ENCODE measurements around the gene TRPC5OS. TPM values are rescaled to one million over a fixed set of nuclear protein-coding genes. Genes with fewer than 3 reads are reported as not detected.

The TRPC5OS gene
- polyA plus RNA-seq, 4 donors, result 0.06 to 0.17 (median 0.12) TPM

DNA sequence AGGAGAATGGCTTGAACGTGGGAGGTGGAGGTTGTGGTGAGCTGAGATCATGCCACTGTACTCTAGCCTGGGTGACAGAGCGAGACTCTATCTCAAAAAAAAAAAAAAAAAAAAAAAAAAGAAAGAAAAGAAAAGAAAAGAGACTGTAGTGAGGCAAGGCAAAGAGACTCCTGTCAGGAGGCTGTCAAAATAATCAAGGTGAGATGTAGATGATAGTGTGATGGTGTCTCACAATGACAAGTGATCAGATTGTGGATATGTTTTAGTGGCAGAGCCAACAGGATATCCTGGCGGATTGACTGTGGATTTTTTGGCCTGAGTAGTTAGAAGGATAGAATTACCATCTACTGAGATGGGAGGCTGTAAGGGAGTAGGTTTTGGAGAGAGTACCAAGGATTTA, 12.6 kb downstream of the TRPC5OS start:
- DNase-seq (ENCODE audit: low read depth in 4 of 4, low spot score in 3 of 4), result no peak

DNA sequence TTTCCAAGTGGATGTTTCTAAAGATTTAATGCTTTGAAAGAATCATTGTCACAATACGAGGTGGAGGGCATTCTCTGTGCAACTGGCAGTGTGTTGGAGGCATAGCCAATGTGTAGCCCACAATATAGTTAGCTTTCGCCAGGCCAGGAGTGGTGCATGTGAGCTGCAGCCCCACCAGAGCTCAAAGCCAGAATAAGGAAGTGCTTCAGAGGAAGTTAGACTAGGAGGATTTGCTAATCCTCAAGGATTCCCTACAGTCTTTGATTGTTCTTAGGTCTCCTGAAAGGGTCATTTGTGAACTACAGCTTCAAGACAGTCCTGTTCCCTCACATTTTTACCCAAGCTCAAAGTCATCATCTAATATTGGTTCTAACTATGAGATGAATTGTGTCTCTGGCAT, 16.4 kb downstream of the TRPC5OS start:
- DNase-seq (ENCODE audit: low read depth in 4 of 4, low spot score in 3 of 4), result no peak

DNA sequence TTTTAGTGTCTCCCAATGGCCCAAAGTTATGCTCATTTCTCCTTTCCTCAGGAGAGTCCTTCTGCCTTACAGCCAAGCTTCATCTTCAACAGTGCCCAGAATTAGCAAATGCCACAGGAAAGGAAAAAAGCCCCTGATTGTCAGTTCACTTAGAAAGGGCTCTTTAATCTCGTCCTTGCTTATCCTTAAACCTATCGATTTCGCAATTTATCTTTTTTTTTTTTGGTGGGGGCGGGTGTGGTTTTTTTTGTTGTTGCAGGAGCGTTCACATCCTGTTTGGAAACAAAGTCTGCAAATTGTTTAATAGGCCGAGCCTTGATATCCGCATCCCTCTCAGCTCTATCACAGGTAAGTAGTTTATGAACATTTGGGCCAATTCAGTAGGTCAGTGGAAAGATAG, 20.2 kb downstream of the TRPC5OS start:
- DNase-seq (ENCODE audit: low read depth in 4 of 4, low spot score in 3 of 4), result no peak

DNA sequence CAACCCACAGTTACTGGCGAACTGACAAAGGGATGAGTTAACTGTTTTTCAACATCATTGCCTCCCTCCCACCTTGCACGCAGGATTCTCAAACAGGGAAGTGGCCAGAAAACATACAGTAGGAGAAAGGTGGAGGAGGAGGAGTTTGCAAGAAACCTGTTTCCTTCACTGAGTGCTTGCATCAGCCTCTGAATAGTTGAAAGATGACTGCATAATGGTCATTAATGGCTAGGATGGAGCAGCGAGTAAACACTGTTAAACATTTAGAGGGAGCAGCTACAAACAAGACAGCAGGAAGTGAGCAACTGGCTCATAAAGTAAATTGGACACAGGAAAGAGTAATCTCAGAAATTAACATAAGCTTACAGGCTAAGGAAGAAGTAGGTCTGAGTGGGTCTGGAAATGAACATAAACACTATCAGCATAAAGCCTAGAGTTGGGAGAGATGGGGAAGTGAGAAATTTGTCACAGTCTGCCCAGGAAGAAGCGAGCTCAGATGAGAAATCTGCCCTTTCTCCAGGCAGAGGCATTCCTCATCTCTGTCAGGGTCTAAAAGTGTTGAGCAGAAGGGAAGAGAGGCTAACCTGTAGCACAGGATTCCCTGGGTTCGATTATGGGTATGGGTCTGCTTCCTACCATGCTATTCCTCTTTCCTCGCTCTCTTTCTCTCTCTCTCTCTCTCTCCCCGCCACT, 38.6 kb downstream of the TRPC5OS start:
- DNase-seq (ENCODE audit: low read depth in 4 of 4, low spot score in 3 of 4), result no peak

DNA sequence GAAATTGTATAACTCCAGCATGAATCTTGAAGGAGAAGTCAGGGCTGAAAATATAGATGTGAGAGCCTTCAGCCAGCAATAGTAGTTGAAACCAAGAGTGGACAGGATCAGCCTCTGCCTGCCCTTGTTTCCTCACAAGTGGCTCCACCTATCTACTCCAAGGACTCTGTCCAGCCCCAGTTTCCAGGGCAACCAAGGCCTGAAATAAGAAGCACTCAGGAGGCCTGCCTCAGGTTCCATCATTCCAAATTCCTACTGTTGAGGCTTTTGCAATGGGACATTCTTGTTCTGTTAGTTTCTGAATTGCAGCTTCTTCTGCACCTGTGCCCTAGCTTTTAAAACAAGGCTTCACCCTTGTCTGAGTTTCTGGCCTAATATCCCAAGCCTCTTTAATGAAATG, 41.6 kb downstream of the TRPC5OS start:
- DNase-seq (ENCODE audit: low read depth in 4 of 4, low spot score in 3 of 4), result no peak

DNA sequence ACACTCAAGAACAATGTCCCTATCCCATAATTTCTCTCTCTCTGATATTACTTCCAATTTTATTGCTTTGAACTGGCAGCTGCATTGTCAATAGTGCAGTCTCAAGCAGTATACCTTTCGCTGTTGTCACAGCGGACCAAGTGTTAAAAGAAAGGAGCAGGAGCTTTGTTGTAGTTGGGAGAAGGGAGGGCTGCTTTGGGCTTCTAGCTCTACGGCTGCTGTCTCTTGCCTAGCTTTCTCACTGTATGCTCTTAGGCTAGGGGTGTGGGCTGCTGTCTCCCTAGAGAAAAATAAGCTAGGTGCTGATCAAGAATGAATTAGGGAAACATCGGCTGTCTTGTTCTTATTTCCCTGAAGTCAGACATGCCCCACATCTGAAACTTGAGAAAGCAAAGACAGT, 52.5 kb downstream of the TRPC5OS start:
- no peak for DNase-seq (ENCODE audit: low read depth in 4 of 4, low spot score in 3 of 4)

Other genes with a start within 250 kb of the TRPC5OS start
- 10 to 100 TPM; 43.2 to 57.7 (median 51.5) TPM for gene ALG13, start 195.0 kb upstream of the TRPC5OS start, polyA plus RNA-seq (ENCODE audit: insufficient read length in 4 of 4)
- gene TRPC5, start 206.6 kb downstream of the TRPC5OS start, polyA plus RNA-seq (ENCODE audit: insufficient read length in 4 of 4), result under 1 TPM; 0.06 to 0.10 (median 0.07) TPM
- gene RTL4, start 206.8 kb downstream of the TRPC5OS start, polyA plus RNA-seq (ENCODE audit: insufficient read length in 4 of 4), result under 1 TPM in 3 of 4 donors, not detected in 1; 0.10 to 0.13 (median 0.10) TPM

All from right renal pelvis (tissue), 4 donors.